Activated CD8-positive, alpha-beta T cell treated with anti-CD3 and anti-CD28 coated beads, Interleukin-2, amount 10 ng/mL, durations not matched to agents 7 days and 5 days (primary cell): ENCODE results near the gene CEP104. TPM values are rescaled to one million over a fixed set of nuclear protein-coding genes. Genes with fewer than 3 reads are reported as not detected.
"Not testable (repeated sequence)": the region's sequence is repeated elsewhere in the genome, so short reads cannot be mapped to it uniquely, and the experiment has no call there.

Source experiments
- ATAC-seq: fragments of 150-1000 bp; cut with Tn5 transposase; one replicate; pipeline ENCODE4 v1.10.0; 2021; ENCODE audit warnings: moderate library complexity
- CTCF ChIA-PET: fragments of 350-600 bp; sonication (Branson Sonifier 250); formaldehyde crosslinking; loops from one replicate; lab custom pipeline; 2021; ENCODE audit warnings: antibody characterized with exemption; lab: Charles Lee
- POLR2A ChIA-PET: fragments of 350-600 bp; sonication (Branson Sonifier 250); formaldehyde crosslinking; loops from one replicate; lab custom pipeline; 2021; ENCODE audit warnings: antibody characterized with exemption; lab: Charles Lee
- DNase-seq: peaks from one replicate; pipeline ENCODE4 v3.0.0-alpha.2; 2020
- H3K27ac Mint-ChIP-seq: one replicate; pipeline ENCODE4 v1.8.0; 2021; ENCODE audit warnings: mild to moderate bottlenecking, mixed read lengths
- H3K27me3 Mint-ChIP-seq: one replicate; pipeline ENCODE4 v1.8.0; 2021; ENCODE audit warnings: low read depth, mixed read lengths
- H3K36me3 Mint-ChIP-seq: one replicate; pipeline ENCODE4 v1.8.0; 2021; ENCODE audit warnings: low read depth, mixed read lengths
- H3K4me1 Mint-ChIP-seq: one replicate; pipeline ENCODE4 v1.8.0; 2021; ENCODE audit warnings: low read depth, mixed read lengths
- H3K4me3 Mint-ChIP-seq: one replicate; pipeline ENCODE4 v1.8.0; 2021; ENCODE audit warnings: mild to moderate bottlenecking, mixed read lengths
- H3K9me3 Mint-ChIP-seq: one replicate; pipeline ENCODE4 v1.8.0; 2022; ENCODE audit warnings: mixed read lengths; ENCODE audit not compliant: insufficient read depth
- total RNA-seq, 2 experiments: library from RNA; stranded (reverse); gene quantifications; one replicate each; pipeline ENCODE4 v1.2.3, GENCODE V29; 2021

The CEP104 gene
- total RNA-seq, 2 experiments from 2014 or later: 41.2 to 47.0 TPM

DNA sequence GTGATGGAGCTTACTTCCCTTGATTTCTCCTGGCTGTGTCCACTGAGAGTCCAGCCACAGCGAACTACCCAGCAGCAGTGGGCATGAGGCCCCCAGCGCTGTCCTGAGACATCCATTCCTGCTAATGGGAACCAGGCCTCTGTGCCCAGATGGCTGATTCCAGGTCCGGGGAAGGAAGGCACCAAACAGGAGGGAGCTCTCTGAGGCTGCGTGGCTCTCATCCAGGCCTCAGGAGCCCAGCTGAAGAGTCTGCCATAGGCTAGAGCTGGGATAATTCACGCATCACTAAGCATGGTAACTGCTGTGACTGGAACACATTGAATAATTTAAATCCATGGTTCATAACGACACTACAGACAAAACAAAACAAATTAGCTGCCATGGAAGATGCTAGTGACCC lies 36.0 kb downstream of the CEP104 start:
- Mint-ChIP-seq H3K4me3 (no peak overlapping the region), H3K4me1 (no peaks in the 10 kb centered on the region), H3K27me3 (no peaks in the 10 kb centered on the region), H3K27ac (no peak overlapping the region), H3K36me3 (peaks cover 16% of the 10 kb centered on the region), H3K9me3 (no peaks in the 10 kb centered on the region)
- no peak for DNase-seq
- ATAC-seq: no peak
- CTCF ChIA-PET: no interaction called here
- POLR2A ChIA-PET: interaction anchor here (0.5 kb wide), 1 partner anchor 47 kb away, joined by 3 read pairs; no protein-coding TSS in a partner anchor

DNA sequence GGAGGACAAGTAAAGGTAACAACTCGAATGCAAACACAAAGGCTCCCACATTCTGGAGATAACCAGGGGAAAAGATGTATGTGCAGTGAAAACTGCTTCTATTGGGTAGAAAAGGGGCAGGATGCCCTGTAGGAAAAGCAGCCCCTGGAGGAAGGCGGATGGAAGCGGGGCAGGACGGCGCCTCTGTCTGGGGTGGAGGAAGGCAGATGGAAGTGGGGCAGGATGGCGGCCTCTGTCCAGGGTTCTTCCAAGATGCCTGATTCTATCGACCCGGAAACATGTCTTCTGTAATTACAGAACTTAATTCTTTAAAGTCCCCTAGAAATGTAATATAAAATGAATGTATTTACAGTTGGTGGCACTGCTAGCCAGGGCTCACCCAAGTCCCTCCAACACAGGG lies 36.7 kb downstream of the CEP104 start:
- ATAC-seq (no peak), DNase-seq (no peak)
- no peak overlapping the region for H3K4me3 Mint-ChIP-seq
- peaks cover 16% of the 10 kb centered on the region for H3K36me3 Mint-ChIP-seq
- no peaks in the 10 kb centered on the region for H3K27me3 Mint-ChIP-seq
- ChIA-PET CTCF (no interaction called here), POLR2A (no interaction called here)
- H3K27ac Mint-ChIP-seq: no peak overlapping the region
- no peaks in the 10 kb centered on the region for H3K9me3 Mint-ChIP-seq
- H3K4me1 Mint-ChIP-seq: no peaks in the 10 kb centered on the region

DNA sequence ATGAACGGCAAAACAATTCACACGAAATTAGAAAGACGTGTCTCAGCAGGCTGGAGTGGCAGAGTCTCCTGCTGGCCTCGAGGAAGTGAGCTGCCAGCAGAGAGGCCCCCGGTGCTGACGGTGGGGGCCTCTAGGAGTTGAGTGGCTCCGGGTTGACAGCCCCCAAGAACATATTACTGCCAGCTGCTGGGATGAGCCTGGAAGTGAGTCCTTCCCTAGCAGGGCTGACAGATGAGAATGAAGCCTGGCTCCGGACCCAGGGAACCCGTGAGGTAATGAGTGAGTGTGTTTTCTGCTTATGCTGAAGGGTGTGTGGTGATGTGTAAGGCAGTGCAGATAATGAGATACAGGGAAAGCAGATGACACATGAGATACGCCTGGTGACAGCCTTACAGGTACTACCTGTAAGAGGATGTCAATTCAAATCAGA lies 37.2 kb downstream of the CEP104 start:
- Mint-ChIP-seq H3K36me3 (peaks cover 16% of the 10 kb centered on the region), H3K27me3 (no peaks in the 10 kb centered on the region), H3K4me1 (no peaks in the 10 kb centered on the region), H3K4me3 (no peak overlapping the region), H3K27ac (no peak overlapping the region), H3K9me3 (no peaks in the 10 kb centered on the region)
- ChIA-PET POLR2A (no interaction called here), CTCF (no interaction called here)
- DNase-seq (no peak), ATAC-seq (no peak)

GRCh38 chr1:3817821-3818597 lies 39.0 kb downstream of the CEP104 start:
- no peak overlapping the region for H3K4me3 Mint-ChIP-seq
- no peaks in the 10 kb centered on the region for H3K27me3 Mint-ChIP-seq
- H3K36me3 Mint-ChIP-seq: peaks cover 13% of the 10 kb centered on the region
- no peak overlapping the region for H3K27ac Mint-ChIP-seq
- CTCF ChIA-PET: no interaction called here
- H3K4me1 Mint-ChIP-seq: no peaks in the 10 kb centered on the region
- ATAC-seq (no peak), DNase-seq (no peak)
- no peaks in the 10 kb centered on the region for H3K9me3 Mint-ChIP-seq
- POLR2A ChIA-PET: interaction anchor here (1.1 kb wide), 1 partner anchor 22 kb away, joined by 3 read pairs; the partner anchor contains the start of gene LRRC47

DNA sequence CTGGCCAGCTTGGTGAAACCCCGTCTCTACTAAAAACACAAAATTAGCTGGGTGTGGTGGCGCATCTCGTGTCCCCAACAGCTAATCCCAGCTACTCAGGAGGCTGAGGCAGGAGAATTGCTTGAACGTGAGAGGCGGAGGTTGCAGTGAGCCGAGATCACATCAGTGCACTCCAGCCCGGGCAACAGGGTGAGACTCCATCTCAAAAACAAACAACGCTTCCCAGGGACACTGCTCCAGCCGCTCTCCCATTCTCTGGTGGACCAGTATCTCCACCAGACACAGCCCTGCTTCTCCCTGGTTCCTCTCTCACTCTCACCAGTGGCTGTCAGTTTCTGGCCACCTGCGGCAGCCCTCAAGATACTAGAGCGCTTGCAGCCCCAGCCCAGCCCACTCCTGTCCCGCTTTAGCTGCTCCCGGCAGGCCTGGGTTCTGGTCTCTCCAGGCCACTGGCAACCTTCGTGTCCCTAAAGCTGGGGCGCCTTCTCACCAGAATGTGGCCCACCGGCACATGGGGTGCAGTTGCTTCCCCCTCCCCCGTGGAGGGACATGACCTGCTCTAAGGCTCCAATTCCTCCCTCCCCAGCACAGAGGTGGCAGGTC lies 39.8 kb downstream of the CEP104 start:
- no peak overlapping the region for H3K27ac Mint-ChIP-seq
- CTCF ChIA-PET: no interaction called here
- H3K36me3 Mint-ChIP-seq: peaks cover 12% of the 10 kb centered on the region
- ATAC-seq (no peak), DNase-seq (no peak)
- POLR2A ChIA-PET: interaction anchor here (1.1 kb wide), 1 partner anchor 21 kb away, joined by 3 read pairs; the partner anchor contains the start of gene LRRC47
- no peak overlapping the region for H3K4me3 Mint-ChIP-seq
- H3K9me3 Mint-ChIP-seq: no peaks in the 10 kb centered on the region
- no peaks in the 10 kb centered on the region for H3K4me1 Mint-ChIP-seq
- H3K27me3 Mint-ChIP-seq: no peaks in the 10 kb centered on the region

DNA sequence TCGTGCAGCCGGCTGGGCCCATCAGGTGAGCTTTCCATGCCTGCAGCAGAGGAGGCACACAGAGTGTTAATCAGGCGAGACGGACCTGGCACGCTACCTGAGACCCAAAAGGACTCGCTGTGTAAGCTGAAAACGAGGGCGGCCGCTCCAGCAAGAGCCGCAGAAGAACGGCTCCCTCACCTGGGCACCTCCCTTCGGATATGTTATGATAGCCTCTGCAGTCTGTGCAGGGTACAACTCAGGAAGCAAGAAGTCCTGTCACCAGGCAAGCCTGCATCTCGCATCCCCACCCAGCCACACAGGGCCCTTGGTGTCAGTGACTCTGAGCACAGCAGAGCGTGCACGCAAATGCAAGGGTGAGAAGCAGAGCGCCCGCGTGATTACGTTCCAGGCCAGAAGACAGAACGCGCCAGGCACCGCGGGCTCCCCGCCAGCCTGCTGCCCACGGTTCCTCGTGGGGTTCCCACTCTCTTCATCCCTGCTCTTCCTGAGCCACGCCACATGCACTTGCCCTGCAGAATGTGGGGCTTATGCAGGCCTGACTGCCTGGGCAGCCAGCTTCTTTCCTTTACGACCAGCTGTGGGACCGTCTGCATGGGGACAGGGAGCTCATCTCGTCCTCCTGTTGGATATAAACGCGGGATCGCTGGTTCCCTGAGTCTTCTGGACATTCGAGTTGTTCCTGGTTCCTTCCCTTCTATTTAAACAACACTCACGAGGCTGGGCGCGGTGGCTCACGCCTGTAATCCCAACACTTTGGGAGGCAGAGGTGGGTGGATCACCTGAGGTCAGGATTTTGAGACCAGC lies 40.5 kb downstream of the CEP104 start:
- no peaks in the 10 kb centered on the region for H3K4me1 Mint-ChIP-seq
- H3K9me3 Mint-ChIP-seq: no peaks in the 10 kb centered on the region
- peaks cover 8% of the 10 kb centered on the region for H3K36me3 Mint-ChIP-seq
- POLR2A ChIA-PET: no interaction called here
- no peak overlapping the region for H3K27ac Mint-ChIP-seq
- no peak for ATAC-seq
- H3K4me3 Mint-ChIP-seq: no peak overlapping the region
- DNase-seq: no peak
- no peaks in the 10 kb centered on the region for H3K27me3 Mint-ChIP-seq
- CTCF ChIA-PET: interaction anchor here (1.0 kb wide), 1 partner anchor 12 kb away, joined by 3 read pairs; no protein-coding TSS in a partner anchor

DNA sequence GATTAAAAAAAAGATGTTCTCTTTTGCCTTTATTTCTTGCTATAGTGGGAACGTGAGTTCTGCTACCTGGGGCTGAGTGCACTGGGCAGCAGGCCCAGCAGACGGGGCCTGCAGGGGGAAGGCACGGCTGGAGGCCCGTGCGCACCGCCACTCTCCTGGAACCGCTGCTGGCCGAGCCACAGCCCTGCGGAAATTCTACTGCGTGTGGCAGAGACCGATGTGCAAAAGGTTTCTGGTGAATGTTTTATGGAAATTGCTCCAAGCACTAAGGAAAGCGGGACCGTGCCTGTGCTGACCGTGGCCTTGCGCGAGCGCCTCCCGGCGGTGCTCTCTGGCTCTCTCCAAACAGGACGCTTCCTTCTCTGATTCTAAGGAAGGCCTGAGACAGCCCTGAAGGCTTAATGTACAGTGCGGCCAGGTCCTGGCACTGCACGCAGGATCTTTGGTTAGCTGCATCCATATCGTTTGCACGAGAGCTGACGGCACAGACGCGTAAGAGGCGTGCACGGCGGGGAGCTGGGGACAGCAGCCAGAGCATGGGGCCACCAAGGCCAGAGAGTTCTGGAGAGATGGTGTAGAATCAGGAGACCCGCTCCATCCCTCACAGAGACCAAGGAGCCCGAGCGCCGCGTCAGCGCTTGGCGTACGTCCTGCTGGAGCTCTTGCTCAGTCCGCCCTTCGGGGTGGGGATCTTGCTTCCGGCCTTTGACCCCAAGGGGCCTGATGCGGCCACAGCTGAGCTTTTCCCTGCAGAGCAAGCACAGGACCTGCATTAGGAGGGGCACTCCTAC lies 42.0 kb downstream of the CEP104 start:
- ATAC-seq (no peak), DNase-seq (no peak)
- no peaks in the 10 kb centered on the region for H3K27me3 Mint-ChIP-seq
- no peak overlapping the region for H3K27ac Mint-ChIP-seq
- H3K9me3 Mint-ChIP-seq: no peaks in the 10 kb centered on the region
- H3K36me3 Mint-ChIP-seq: peaks cover 2% of the 10 kb centered on the region
- ChIA-PET POLR2A (no interaction called here), CTCF (no interaction called here)
- H3K4me3 Mint-ChIP-seq: no peak overlapping the region
- H3K4me1 Mint-ChIP-seq: peaks cover 3% of the 10 kb centered on the region

- no peak for ATAC-seq
- no peaks in the 10 kb centered on the region for H3K36me3 Mint-ChIP-seq
- no peak overlapping the region for H3K4me3 Mint-ChIP-seq
- POLR2A ChIA-PET: no interaction called here
- peaks cover 5% of the 10 kb centered on the region for H3K4me1 Mint-ChIP-seq
- no peak for DNase-seq
- CTCF ChIA-PET: no interaction called here
- H3K27ac Mint-ChIP-seq: no peak overlapping the region
- H3K27me3 Mint-ChIP-seq: no peaks in the 10 kb centered on the region
- H3K9me3 Mint-ChIP-seq: no peaks in the 10 kb centered on the region
Observed at GRCh38 chr1:3814065-3814464, 42.9 kb downstream of the CEP104 start.

DNA sequence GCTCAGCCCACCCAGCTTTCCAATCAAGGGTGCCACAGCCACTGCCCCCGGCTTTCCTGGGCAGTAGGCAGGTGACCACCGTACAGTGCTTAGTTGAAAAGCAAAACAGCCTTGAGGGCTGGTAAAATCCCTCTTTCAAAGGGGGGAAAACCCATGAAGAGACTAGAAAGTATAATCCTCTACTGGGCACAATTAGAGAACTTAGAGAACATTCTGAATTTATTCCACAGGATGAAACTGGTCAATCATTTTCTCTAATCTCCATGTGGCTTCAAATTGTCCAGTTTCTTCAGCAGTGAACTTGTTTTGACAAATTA lies 45.5 kb downstream of the CEP104 start:
- Mint-ChIP-seq H3K36me3 (no peaks in the 10 kb centered on the region), H3K4me3 (no peak overlapping the region), H3K27me3 (no peaks in the 10 kb centered on the region), H3K4me1 (peaks cover 5% of the 10 kb centered on the region), H3K27ac (no peak overlapping the region), H3K9me3 (no peaks in the 10 kb centered on the region)
- DNase-seq (no peak), ATAC-seq (no peak)
- ChIA-PET CTCF (no interaction called here), POLR2A (no interaction called here)

GRCh38 chr1:3810149-3810761 lies 46.8 kb downstream of the CEP104 start:
- CTCF ChIA-PET, H3K27me3 Mint-ChIP-seq, H3K36me3 Mint-ChIP-seq, DNase-seq, H3K9me3 Mint-ChIP-seq, H3K4me3 Mint-ChIP-seq, H3K4me1 Mint-ChIP-seq, H3K27ac Mint-ChIP-seq, ATAC-seq, POLR2A ChIA-PET: not testable (repeated sequence)

DNA sequence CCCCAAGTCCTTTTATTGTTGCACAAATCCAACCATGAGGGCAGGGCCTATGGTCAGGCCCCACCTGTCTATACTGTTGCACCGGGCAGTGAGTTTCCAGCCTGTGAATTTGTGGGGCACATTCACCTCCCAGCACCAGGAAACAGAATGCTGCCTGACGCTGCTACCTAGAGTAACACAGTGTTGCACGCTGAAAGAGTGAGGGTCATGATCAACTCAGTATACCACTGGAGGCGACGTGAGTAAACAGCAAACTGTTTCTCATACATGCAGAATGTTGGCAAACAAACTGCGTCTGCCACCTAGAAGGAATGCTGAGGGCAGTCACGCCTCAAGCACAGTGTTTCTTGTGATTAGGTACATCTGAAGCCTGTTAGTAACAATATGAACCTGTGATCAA lies 47.3 kb downstream of the CEP104 start:
- H3K36me3 Mint-ChIP-seq: no peaks in the 10 kb centered on the region
- ChIA-PET POLR2A (no interaction called here), CTCF (no interaction called here)
- H3K9me3 Mint-ChIP-seq: no peaks in the 10 kb centered on the region
- DNase-seq (no peak), ATAC-seq (no peak)
- no peak overlapping the region for H3K4me3 Mint-ChIP-seq
- H3K27me3 Mint-ChIP-seq: no peaks in the 10 kb centered on the region
- H3K27ac Mint-ChIP-seq: no peak overlapping the region
- H3K4me1 Mint-ChIP-seq: peaks cover 5% of the 10 kb centered on the region
